IPS-18a (cell line): Measurements from ENCODE around the gene STEAP4.
"Not testable (repeated sequence)": the region's sequence is repeated elsewhere in the genome, so short reads cannot be mapped to it uniquely, and the experiment has no call there.

Source experiments
- H3K27ac ChIP-seq: one replicate; pipeline ENCODE4 v1.5.1; 2013; ENCODE audit warnings: low read length
- H3K27me3 ChIP-seq: one replicate; pipeline ENCODE4 v1.6.1; 2013; ENCODE audit warnings: mild to moderate bottlenecking, low read length; ENCODE audit not compliant: control insufficient read depth, insufficient read depth
- H3K36me3 ChIP-seq: one replicate; pipeline ENCODE4 v1.6.1; 2013; ENCODE audit warnings: low read depth, low read length; ENCODE audit not compliant: control insufficient read depth
- H3K4me1 ChIP-seq: one replicate; pipeline ENCODE4 v1.6.1; 2013; ENCODE audit warnings: low read depth, low read length; ENCODE audit not compliant: control insufficient read depth
- H3K4me3 ChIP-seq: one replicate; pipeline ENCODE4 v1.5.1; 2013; ENCODE audit warnings: low read length
- H3K9ac ChIP-seq: one replicate; pipeline ENCODE4 v1.6.1; 2013; ENCODE audit warnings: mild to moderate bottlenecking, low read length, moderate library complexity
- H3K9me3 ChIP-seq: one replicate; pipeline ENCODE4 v1.6.1; 2013; ENCODE audit warnings: low read depth, low read length; ENCODE audit not compliant: control insufficient read depth

STEAP4 gene

GRCh38 chr7:88264987-88265386 lies 41.7 kb downstream of the STEAP4 start:
- not testable (repeated sequence) for H3K4me1 ChIP-seq, H3K4me3 ChIP-seq, H3K9ac ChIP-seq, H3K27ac ChIP-seq, H3K27me3 ChIP-seq, H3K36me3 ChIP-seq, H3K9me3 ChIP-seq

GRCh38 chr7:88262562-88262961 lies 44.1 kb downstream of the STEAP4 start:
- no peaks in the 10 kb centered on the region for H3K4me1 ChIP-seq
- H3K36me3 ChIP-seq, result no peaks in the 10 kb centered on the region

GRCh38 chr7:88260719-88261118 lies 46.0 kb downstream of the STEAP4 start:
- H3K27me3 ChIP-seq, result no peaks in the 10 kb centered on the region
- H3K27ac ChIP-seq, result no peak overlapping the region
- H3K4me1 ChIP-seq, result no peaks in the 10 kb centered on the region
- H3K9ac ChIP-seq, result no peak overlapping the region
- H3K9me3 ChIP-seq, result no peaks in the 10 kb centered on the region
- no peak overlapping the region for H3K4me3 ChIP-seq
- H3K36me3 ChIP-seq, result no peaks in the 10 kb centered on the region

More at GRCh38 chr7:88262562-88262961, 44.1 kb downstream of the STEAP4 start:
- Histone ChIP-seq H3K4me3 (no peak overlapping the region), H3K9me3 (no peaks in the 10 kb centered on the region), H3K9ac (no peak overlapping the region), H3K27me3 (no peaks in the 10 kb centered on the region), H3K27ac (no peak overlapping the region)

GRCh38 chr7:88259656-88260380 lies 46.9 kb downstream of the STEAP4 start:
- no peak overlapping the region for H3K9ac ChIP-seq
- H3K4me3 ChIP-seq, result no peak overlapping the region
- H3K4me1 ChIP-seq, result no peaks in the 10 kb centered on the region
- H3K27ac ChIP-seq, result no peak overlapping the region
- no peaks in the 10 kb centered on the region for H3K27me3 ChIP-seq
- no peaks in the 10 kb centered on the region for H3K36me3 ChIP-seq
- H3K9me3 ChIP-seq, result no peaks in the 10 kb centered on the region

- not testable (repeated sequence) for H3K9me3 ChIP-seq, H3K4me1 ChIP-seq, H3K4me3 ChIP-seq, H3K27ac ChIP-seq, H3K27me3 ChIP-seq, H3K36me3 ChIP-seq, H3K9ac ChIP-seq
Measured at GRCh38 chr7:88258296-88258695, 48.4 kb downstream of the STEAP4 start.

GRCh38 chr7:88256906-88257305 lies 49.8 kb downstream of the STEAP4 start:
- no peak overlapping the region for H3K27ac ChIP-seq
- H3K4me3 ChIP-seq, result no peak overlapping the region
- no peaks in the 10 kb centered on the region for H3K36me3 ChIP-seq
- H3K27me3 ChIP-seq, result no peaks in the 10 kb centered on the region
- no peaks in the 10 kb centered on the region for H3K4me1 ChIP-seq
- no peak overlapping the region for H3K9ac ChIP-seq
- H3K9me3 ChIP-seq, result peaks cover 4% of the 10 kb centered on the region

GRCh38 chr7:88254721-88255424 lies 51.8 kb downstream of the STEAP4 start:
- Histone ChIP-seq H3K36me3 (no peaks in the 10 kb centered on the region), H3K27ac (no peak overlapping the region), H3K4me1 (no peaks in the 10 kb centered on the region), H3K9me3 (peaks cover 4% of the 10 kb centered on the region), H3K4me3 (no peak overlapping the region), H3K9ac (no peak overlapping the region), H3K27me3 (no peaks in the 10 kb centered on the region)

- Histone ChIP-seq H3K36me3 (no peaks in the 10 kb centered on the region), H3K27ac (no peak overlapping the region), H3K4me3 (no peak overlapping the region), H3K9me3 (peaks cover 4% of the 10 kb centered on the region), H3K4me1 (no peaks in the 10 kb centered on the region), H3K9ac (no peak overlapping the region), H3K27me3 (no peaks in the 10 kb centered on the region)
Measured at GRCh38 chr7:88253640-88254039, 53.1 kb downstream of the STEAP4 start.

- peaks cover 4% of the 10 kb centered on the region for H3K4me1 ChIP-seq
- H3K4me3 ChIP-seq, result no peak overlapping the region
- no peak overlapping the region for H3K9ac ChIP-seq
- no peak overlapping the region for H3K27ac ChIP-seq
- no peaks in the 10 kb centered on the region for H3K9me3 ChIP-seq
- H3K27me3 ChIP-seq, result no peaks in the 10 kb centered on the region
- no peaks in the 10 kb centered on the region for H3K36me3 ChIP-seq
Measured at GRCh38 chr7:88244258-88244657, 62.4 kb downstream of the STEAP4 start.

- Histone ChIP-seq H3K36me3 (no peaks in the 10 kb centered on the region), H3K27ac (no peak overlapping the region), H3K27me3 (no peaks in the 10 kb centered on the region), H3K4me3 (no peak overlapping the region), H3K9me3 (no peaks in the 10 kb centered on the region), H3K4me1 (peaks cover 4% of the 10 kb centered on the region), H3K9ac (no peak overlapping the region)
Measured at GRCh38 chr7:88243345-88243909, 63.3 kb downstream of the STEAP4 start.

GRCh38 chr7:88239852-88240251 lies 66.8 kb downstream of the STEAP4 start:
- Histone ChIP-seq H3K9ac (no peak overlapping the region), H3K27me3 (no peaks in the 10 kb centered on the region), H3K36me3 (no peaks in the 10 kb centered on the region), H3K27ac (no peak overlapping the region), H3K4me3 (no peak overlapping the region), H3K9me3 (no peaks in the 10 kb centered on the region), H3K4me1 (peaks cover 4% of the 10 kb centered on the region)

GRCh38 chr7:88233828-88234227 lies 72.9 kb downstream of the STEAP4 start:
- Histone ChIP-seq H3K27me3 (no peaks in the 10 kb centered on the region), H3K36me3 (no peaks in the 10 kb centered on the region)

More at GRCh38 chr7:88233828-88234227, 72.9 kb downstream of the STEAP4 start:
- H3K27ac ChIP-seq, result no peak overlapping the region
- no peaks in the 10 kb centered on the region for H3K4me1 ChIP-seq
- H3K9me3 ChIP-seq, result no peaks in the 10 kb centered on the region
- no peak overlapping the region for H3K9ac ChIP-seq
- H3K4me3 ChIP-seq, result no peak overlapping the region
